Suprapubic skin (tissue), 4 donors: ENCODE data around the gene MTA1. TPM values are rescaled to one million over a fixed set of nuclear protein-coding genes. Genes with fewer than 3 reads are reported as not detected.

ENCODE experiments used
- DNase-seq, 2 donors: peaks; one replicate each; pipeline ENCODE4 v3.0.0-alpha.2; 2019; ENCODE audit warnings: low spot score in 2 of 2
- H3K27ac ChIP-seq: fragments of 200-600 bp; sonication (generic); one replicate; pipeline ENCODE4 v1.5.1; 2019
- H3K27me3 ChIP-seq: fragments of 200-600 bp; sonication (generic); one replicate; pipeline ENCODE4 v1.5.1; 2019
- H3K36me3 ChIP-seq: fragments of 200-600 bp; sonication (generic); one replicate; pipeline ENCODE4 v1.5.1; 2019
- H3K4me1 ChIP-seq: fragments of 200-600 bp; sonication (generic); one replicate; pipeline ENCODE4 v1.5.1; 2019
- H3K4me3 ChIP-seq: fragments of 200-600 bp; sonication (generic); one replicate; pipeline ENCODE4 v1.5.1; 2019; ENCODE audit warnings: mild to moderate bottlenecking
- H3K9me3 ChIP-seq: fragments of 200-600 bp; sonication (generic); one replicate; pipeline ENCODE4 v1.5.1; 2019
- EP300 ChIP-seq: sonication (generic); formaldehyde crosslinking; IDR thresholded peaks from one replicate; pipeline ENCODE4 v1.6.1; 2017; ENCODE audit warnings: antibody characterized with exemption
- POLR2A ChIP-seq, 2 donors: fragments of 450-650 bp; IDR thresholded peaks; one replicate each; pipeline ENCODE4 v1.6.1; 2017; ENCODE audit warnings: antibody characterized with exemption in 2 of 2, mild to moderate bottlenecking in 2 of 2, moderate library complexity in 2 of 2
- POLR2AphosphoS5 ChIP-seq, 3 donors: sonication (generic); formaldehyde crosslinking; IDR thresholded peaks; one replicate each; pipeline ENCODE4 v1.6.1; 2017; ENCODE audit warnings: antibody characterized with exemption in 3 of 3
- WGBS: methylation state at CpG from one replicate; pipeline ENCODE4 v1.1.5; 2018; 5-methylcytosine and 5-hydroxymethylcytosine counted together
- total RNA-seq, 4 donors: library from RNA; depleted of rRNA; stranded (reverse); fragments of >200 nt; gene quantifications; one replicate each; pipeline ENCODE4 v1.1.0, GENCODE V29; 2016
- TF ChIP-seq, protein P1 (sequence below), 2 donors: fragments of 200-600 bp in 1 of 2; fragments of 450-650 bp in 1 of 2; sonication (generic) in 1 of 2; IDR thresholded peaks; one replicate each; pipeline ENCODE4 v1.5.1; 2016 to 2019; ENCODE audit warnings: antibody characterized with exemption in 2 of 2, mild to moderate bottlenecking in 1 of 2, moderate library complexity in 1 of 2

MTA1 gene
- total RNA-seq, 4 donors from 2014 or later: 38.1 to 107 (median 59.5) TPM

DNA sequence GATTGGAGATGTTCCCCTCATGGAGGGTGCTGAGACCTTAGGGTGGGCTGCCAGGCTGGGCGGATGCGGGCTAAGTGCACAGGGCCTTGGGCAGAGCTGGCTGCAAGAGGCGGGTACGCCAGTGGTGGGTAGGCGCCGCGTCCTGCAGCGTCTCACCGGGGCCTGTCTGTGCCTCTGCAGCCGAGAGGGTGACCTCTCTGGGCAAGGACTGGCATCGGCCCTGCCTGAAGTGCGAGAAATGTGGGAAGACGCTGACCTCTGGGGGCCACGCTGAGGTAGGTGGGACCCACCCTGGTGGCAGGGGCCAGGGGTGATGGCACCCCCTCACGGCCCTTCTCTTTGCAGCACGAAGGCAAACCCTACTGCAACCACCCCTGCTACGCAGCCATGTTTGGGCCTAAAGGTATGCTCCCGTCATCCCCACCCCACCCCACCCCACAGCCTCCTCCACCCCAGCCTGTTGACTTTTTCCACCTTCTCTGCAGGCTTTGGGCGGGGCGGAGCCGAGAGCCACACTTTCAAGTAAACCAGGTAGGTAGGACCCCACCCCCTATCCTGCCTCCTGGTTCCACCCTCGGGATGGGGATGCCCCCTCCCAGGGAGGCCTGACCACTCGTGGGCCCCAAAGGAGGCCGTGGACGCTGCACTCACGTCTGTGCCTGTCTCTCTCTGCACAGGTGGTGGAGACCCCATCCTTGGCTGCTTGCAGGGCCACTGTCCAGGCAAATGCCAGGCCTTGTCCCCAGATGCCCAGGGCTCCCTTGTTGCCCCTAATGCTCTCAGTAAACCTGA lies 68.6 kb downstream of the MTA1 start:
- Histone ChIP-seq H3K36me3 (peaks cover under 1% of the 10 kb centered on the region), H3K4me1 (peaks cover 87% of the 10 kb centered on the region), H3K27ac (peak overlapping the region; percentile 90), H3K9me3 (no peaks in the 10 kb centered on the region), H3K27me3 (no peaks in the 10 kb centered on the region), H3K4me3 (peak overlapping the region; percentile 82)
- 38% methylated on average over 8 of the region's 26 CpGs for WGBS
- DNase-seq: no peak
- TF ChIP-seq POLR2AphosphoS5 (IDR thresholded peaks at IDR 0.05): no peak
- no peak for TF ChIP-seq POLR2A (IDR thresholded peaks at IDR 0.05)
- TF ChIP-seq EP300: no peak
- TF ChIP-seq, protein P1, sequence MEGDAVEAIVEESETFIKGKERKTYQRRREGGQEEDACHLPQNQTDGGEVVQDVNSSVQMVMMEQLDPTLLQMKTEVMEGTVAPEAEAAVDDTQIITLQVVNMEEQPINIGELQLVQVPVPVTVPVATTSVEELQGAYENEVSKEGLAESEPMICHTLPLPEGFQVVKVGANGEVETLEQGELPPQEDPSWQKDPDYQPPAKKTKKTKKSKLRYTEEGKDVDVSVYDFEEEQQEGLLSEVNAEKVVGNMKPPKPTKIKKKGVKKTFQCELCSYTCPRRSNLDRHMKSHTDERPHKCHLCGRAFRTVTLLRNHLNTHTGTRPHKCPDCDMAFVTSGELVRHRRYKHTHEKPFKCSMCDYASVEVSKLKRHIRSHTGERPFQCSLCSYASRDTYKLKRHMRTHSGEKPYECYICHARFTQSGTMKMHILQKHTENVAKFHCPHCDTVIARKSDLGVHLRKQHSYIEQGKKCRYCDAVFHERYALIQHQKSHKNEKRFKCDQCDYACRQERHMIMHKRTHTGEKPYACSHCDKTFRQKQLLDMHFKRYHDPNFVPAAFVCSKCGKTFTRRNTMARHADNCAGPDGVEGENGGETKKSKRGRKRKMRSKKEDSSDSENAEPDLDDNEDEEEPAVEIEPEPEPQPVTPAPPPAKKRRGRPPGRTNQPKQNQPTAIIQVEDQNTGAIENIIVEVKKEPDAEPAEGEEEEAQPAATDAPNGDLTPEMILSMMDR (IDR thresholded peaks at IDR 0.05): no peak

DNA sequence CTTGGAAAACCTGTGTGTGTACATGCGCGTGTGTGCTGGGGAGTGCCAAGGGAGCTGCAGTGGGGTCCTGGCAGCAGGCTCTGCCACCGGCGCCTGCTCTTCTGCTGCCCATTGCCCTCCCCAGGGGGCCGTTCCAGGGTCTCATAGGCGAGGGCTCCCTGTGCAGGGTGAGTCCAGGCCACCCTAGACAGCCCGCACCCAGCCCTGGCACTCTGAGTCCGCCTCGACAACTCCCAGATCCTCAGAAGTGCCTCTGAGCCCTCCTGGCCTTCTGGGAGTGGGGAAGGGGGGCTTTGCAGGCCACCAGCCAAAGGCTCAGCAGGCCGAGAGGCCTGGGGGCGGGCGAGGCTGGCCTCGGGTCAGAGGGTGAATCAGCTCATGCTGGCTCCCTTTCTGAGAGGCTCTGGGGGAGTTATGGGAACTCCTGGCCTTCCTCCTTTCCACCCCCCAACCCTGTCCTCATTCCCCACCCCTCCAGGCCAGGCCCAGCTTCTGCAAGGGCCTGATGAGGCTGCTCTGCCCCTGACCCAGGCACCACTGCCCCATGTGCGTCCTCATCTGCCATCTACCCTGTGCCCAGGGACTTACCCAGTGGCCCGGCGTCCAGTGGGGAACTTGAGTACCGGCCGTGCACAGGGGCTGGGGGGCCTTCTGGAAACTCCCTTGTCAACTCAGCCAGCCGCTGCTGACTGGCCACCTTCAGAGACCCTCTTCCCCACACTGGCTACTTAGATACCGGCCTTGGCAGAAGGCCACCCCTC lies 69.3 kb downstream of the MTA1 start:
- WGBS: 11% methylated on average over 15 of the region's 20 CpGs
- TF ChIP-seq, protein P1 (IDR thresholded peaks at IDR 0.05): no peak
- TF ChIP-seq POLR2A (IDR thresholded peaks at IDR 0.05) (no peak), EP300 (no peak), POLR2AphosphoS5 (IDR thresholded peaks at IDR 0.05) (no peak)
- H3K27me3 ChIP-seq: no peaks in the 10 kb centered on the region
- H3K4me1 ChIP-seq: peaks cover 80% of the 10 kb centered on the region
- DNase-seq: no peak
- H3K4me3 ChIP-seq: peak overlapping the region; percentile 82
- H3K9me3 ChIP-seq: no peaks in the 10 kb centered on the region
- peaks cover 5% of the 10 kb centered on the region for H3K36me3 ChIP-seq
- H3K27ac ChIP-seq: peak overlapping the region; percentile 90

DNA sequence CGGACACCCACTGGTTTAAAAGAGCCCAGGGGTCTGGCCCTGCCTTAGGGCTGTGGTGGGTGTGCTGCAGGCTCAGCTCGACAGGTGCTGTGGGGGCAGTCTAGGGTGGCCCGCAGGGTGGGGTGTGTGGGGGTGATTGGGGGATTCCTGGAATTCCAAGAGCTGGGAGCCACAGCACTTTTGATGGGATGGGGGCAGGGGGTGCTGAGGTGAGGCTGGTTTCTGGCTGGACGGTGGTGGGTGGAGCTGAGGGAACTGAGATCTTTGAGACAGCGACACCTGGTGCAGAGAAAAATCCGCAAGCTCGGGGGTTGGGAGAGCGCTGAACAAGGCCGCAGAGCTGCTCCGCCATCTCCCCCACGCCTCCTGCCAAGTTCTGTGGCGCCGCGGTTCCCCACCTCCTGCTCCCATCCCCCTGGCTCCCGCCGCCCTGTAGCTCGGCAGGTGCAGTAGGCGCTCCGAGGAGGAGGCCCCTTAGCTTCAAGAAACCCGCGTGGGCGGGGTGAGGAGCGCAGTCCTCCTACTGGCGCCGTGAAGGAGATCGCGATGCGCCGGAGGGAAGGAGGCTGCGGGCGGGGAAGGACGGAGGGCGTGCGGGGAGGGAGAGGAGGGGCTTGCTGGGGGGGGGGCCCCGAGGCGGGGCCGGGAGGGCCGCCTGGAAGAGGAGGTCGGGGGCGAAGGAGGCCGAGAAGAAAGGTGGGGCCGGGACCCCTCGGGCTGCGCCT lies 70.1 kb downstream of the MTA1 start:
- peak overlapping the region; percentile 82 for H3K4me3 ChIP-seq
- WGBS: 7% methylated on average over 5 of the region's 44 CpGs
- peak overlapping the region; percentile 90 for H3K27ac ChIP-seq
- H3K9me3 ChIP-seq: no peaks in the 10 kb centered on the region
- peaks cover 72% of the 10 kb centered on the region for H3K4me1 ChIP-seq
- DNase-seq: peak; percentile 93 to 95
- no peaks in the 10 kb centered on the region for H3K27me3 ChIP-seq
- peaks cover 5% of the 10 kb centered on the region for H3K36me3 ChIP-seq
- TF ChIP-seq, protein P1 (IDR thresholded peaks at IDR 0.05): peak; percentile 35 to 67
- TF ChIP-seq POLR2A (IDR thresholded peaks at IDR 0.05): no peak
- TF ChIP-seq POLR2AphosphoS5 (IDR thresholded peaks at IDR 0.05): peak in 1 of 3 donors; percentile 65
- no peak for TF ChIP-seq EP300

DNA sequence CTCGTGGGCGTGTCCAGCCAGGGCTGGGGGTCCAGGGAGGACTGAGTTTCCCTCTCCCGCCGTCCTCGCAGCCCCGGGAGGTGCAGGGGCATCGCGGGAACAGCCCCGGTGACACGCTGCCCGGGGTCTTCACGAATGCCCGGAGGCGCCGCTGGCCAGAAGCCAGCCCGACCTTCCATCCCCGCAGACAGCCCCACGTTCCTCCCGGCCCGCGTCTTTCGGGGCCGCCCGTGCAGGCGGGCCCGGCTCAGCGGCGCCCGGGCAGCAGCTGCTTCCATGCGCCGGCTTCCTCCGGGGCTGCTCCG lies 70.6 kb downstream of the MTA1 start:
- TF ChIP-seq POLR2AphosphoS5 (IDR thresholded peaks at IDR 0.05) (no peak), POLR2A (IDR thresholded peaks at IDR 0.05) (no peak), EP300 (no peak)
- TF ChIP-seq, protein P1 (IDR thresholded peaks at IDR 0.05): no peak
- H3K36me3 ChIP-seq: peaks cover 5% of the 10 kb centered on the region
- H3K27ac ChIP-seq: peak overlapping the region; percentile 90
- H3K4me3 ChIP-seq: peak overlapping the region; percentile 82
- H3K4me1 ChIP-seq: peaks cover 69% of the 10 kb centered on the region
- no peak for DNase-seq
- no peaks in the 10 kb centered on the region for H3K9me3 ChIP-seq
- WGBS: no CpG with 5 or more reads among the region's 33 CpGs
- no peaks in the 10 kb centered on the region for H3K27me3 ChIP-seq
